Stimulated activated CD8-positive, alpha-beta memory T cell treated with anti-CD3 and anti-CD28 coated beads, Interleukin-7, amount 100 ng/mL, for 1 hour (primary cell): ENCODE data around the gene VPS26B.
"Not testable (repeated sequence)": the region's sequence is repeated elsewhere in the genome, so short reads cannot be mapped to it uniquely, and the experiment has no call there.

Experiments
- DNase-seq, 2 donors: peaks; one replicate each; pipeline ENCODE4 v3.0.0-alpha.2; 2020; ENCODE audit warnings: low read depth in 2 of 2

Gene VPS26B

GRCh38 chr11:134223836-134224709 lies at the start of gene VPS26B, which contains the start of gene NCAPD3:
VPS26B (plus strand) TSS chr11:134224671; CDS start chr11:134225123, 452 bp downstream.
NCAPD3 (minus strand) TSS chr11:134223967; CDS start chr11:134223926, 41 bp downstream.
- DNase-seq, result peak; percentile 87 to 93

DNA sequence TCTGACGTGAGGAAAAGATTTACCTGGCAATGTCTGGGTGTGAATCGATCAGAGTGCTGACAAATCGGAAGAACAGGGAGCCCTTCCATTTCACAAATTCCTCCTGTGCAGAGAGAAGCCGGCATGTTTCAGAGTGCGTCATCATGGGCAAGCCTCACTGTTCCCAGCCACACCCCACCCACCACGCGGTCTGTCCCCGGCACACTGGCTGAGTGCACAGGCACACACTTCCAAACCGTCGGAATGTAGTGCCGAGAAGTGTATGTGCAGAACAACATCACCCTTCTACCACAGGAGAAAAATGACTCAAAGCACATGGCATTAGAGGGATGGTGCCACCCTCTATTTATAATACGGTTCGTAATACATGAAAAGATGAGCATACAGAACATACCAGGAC lies 48.2 kb upstream of the VPS26B start:
- DNase-seq, result no peak

DNA sequence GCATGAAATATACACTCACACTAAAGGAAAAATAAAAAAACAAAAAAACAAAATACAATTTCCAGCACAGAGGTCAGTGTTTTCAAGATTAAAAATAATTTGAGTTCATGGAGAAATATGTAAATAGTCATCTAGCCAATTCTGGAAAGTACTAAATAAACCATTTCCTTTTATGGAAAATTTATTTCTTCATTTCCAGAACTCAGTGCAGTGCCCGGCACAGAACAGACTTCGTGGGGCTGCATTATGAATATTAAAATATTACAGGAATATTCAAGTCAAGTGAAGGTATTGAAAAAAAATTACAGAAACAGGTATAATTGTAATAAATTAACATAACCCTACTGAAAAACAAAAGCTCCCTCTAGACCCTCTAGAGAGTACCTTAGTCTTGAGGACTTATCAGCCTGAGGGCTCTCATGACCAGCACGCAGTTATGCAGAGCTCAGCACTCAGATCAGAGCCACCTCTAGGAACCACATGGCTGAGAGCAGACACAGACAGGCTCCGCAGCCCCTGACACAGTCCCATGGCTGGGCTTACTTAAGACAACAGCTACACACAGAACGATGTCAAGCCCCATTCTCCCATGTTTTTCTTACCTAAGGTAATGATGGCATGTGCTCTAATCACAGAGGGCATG lies 46.3 kb upstream of the VPS26B start:
- no peak for DNase-seq

- DNase-seq, result no peak
These were observed 42.8 kb upstream of the VPS26B start for GRCh38 chr11:134181707-134182106.

DNA sequence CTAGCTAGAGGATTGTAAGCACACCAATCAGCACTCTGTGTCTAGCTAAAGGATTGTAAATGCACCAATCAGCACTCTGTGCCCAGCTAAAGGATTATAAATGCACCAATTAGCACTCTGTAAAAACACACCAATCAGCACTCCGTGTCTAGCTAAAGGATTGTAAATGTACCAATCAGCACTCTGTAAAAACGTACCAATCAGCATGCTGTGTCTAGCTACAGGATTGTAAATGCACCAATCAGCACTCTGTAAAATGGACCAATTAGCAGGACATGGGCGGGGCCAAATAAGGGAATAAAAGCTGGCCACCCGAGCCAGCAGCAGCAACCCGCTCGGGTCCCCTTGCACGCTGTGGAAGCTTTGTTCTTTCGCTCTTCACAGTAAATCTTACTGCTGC lies 36.4 kb upstream of the VPS26B start:
- DNase-seq, result not testable (repeated sequence)

DNA sequence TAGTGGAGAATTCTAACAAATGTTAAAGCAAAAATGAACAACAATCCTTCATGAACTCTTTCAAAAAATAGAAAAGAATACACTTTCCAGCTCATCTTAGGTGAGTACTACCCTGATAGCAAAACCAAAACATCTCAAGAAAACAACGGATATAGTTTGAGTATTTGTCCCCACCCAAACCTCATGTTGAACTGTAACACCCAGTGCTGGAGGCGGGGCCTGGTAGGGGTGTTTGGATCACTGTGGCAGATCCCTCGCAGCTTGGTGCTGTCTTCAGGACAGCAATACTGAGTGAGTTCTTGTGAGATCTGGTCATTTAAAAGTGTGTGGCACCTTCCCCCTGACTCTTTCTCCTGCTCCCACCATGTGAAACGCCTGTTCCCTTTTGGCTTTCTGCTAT lies 27.7 kb upstream of the VPS26B start:
- DNase-seq, result no peak

GRCh38 chr11:134199531-134199930 lies 24.9 kb upstream of the VPS26B start:
- DNase-seq, result no peak

- no peak for DNase-seq
These were observed 23.8 kb upstream of the VPS26B start for GRCh38 chr11:134200688-134201087.

DNA sequence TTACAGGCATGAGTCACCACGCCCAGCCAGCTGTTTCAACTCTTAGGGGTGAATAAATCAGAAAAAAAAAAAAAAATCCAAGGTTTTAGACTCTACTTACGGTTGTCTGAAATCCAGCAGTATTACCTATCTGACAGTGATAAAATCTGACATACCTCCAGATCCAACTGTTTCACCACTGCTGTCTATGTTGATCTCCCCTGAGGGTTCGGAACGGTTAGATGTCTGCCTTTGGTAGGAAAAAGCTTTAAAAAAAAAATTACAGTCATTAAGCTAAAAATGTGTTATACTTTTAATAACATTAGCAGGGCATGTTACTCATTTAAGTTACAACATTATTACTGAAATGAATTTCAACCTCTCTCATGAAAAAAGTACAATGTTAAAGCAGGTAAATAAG lies 21.8 kb upstream of the VPS26B start:
- no peak for DNase-seq

GRCh38 chr11:134205729-134206128 lies 18.7 kb upstream of the VPS26B start:
- DNase-seq, result no peak

GRCh38 chr11:134206185-134206584 lies 18.3 kb upstream of the VPS26B start:
- DNase-seq, result no peak

GRCh38 chr11:134207538-134208239 lies 16.8 kb upstream of the VPS26B start:
- peak; percentile 21 to 46 for DNase-seq

DNA sequence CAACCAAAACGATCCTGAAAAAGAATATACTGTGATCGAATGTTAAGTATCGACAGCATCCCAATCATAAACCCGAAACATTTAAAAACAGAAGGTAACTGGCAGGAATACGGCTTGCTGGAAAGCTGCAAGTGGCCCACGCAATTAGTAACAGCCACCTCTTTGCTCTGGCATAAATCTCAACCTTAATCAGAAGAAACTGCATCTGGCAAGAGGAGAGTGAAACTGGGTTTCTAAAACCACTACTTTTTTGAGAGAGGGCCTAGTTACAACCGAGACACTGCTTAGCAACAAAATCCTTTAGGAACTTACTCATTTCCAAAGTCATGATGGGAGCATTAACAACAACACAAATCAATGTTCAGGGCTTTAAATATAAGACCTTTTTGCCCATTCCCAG lies 8.6 kb upstream of the VPS26B start:
- DNase-seq, result no peak

DNA sequence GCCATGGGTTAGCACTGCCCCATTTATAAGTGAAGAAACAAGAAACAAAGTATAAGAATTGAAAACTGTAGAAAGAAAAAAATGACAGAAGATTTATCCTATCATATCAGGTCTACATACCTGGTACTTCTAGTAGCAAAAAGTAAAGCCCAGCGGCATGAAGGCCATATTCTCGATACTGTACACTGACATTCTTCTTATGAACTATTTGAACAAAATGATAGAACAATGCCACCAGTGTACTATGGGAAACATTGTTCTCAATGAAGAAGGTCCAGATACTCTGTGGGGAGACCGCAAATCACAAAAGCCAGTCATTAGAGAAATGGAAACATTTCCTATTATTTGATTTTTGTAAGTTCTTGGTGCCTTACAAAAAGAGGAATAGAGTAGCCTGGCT lies 7.7 kb upstream of the VPS26B start:
- no peak for DNase-seq

- DNase-seq, result no peak
These were observed 1.4 kb upstream of the VPS26B start for GRCh38 chr11:134223121-134223520.

DNA sequence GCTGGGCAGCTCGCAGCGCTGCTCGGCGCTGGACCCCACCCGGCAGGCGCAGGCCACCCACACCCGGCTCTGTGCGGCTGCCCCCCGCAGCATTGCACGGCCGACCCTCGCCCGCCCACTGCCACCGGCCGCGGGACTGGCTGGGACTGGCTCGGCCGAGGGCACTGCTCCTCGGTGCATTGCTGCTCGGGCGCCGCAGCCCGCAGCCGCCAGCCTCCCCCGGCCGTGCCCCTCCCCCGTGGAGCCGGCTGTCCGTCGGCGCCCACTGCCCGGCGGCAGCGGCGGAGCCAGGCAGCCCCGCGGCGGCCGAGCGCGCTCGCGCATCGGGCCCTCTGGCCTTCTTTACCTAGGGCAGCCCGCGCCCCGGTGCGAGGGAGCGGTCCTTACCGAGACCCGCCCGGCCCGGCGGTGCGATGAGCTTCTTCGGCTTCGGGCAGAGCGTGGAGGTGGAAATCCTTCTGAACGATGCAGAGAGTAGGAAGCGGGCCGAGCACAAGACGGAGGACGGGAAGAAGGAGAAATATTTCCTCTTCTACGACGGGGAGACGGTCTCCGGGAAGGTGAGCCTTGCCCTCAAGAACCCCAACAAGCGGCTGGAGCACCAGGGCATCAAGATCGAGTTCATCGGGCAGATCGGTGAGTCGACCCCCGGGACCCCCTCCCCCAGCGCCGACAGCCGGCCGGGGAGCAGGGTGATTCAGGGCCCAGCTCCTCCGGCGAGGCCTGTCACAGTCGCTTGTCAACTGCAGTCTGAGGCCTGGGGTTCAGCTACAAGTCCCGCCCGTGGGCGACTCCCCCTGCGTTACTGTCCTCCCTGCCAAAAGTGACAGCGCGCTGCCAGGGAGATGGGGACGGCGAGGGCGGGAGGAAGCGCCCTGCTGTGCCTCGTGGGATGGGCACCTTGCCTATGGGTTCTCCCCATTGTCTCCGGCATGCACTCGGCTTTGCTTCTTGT lies 516 bp downstream of the VPS26B start:
- DNase-seq, result no peak

DNA sequence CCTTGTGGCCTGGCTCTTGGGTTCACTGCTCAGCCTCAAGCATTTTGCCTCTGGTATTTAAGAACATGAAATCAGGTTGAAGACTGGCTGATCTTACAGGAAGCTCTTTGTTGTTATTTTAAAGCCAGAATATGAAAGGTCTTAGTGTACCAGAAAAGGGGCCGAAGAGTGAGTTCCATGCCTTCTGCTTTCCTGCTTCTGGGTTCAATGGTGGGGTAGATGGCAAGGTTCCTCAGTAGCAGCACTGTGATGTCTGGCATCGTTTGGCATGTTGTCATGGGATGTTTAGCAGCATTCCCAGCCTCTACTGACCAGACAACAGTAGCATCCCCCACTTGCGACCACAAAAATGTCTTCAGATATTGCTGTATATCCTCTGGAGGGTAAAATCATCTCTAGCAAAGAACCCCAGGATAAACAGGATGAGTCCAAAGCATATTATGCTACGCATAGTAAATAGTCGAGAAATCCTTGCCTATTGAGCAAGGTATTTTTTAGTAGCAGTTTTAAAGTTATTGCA lies 2.4 kb downstream of the VPS26B start:
- no peak for DNase-seq

DNA sequence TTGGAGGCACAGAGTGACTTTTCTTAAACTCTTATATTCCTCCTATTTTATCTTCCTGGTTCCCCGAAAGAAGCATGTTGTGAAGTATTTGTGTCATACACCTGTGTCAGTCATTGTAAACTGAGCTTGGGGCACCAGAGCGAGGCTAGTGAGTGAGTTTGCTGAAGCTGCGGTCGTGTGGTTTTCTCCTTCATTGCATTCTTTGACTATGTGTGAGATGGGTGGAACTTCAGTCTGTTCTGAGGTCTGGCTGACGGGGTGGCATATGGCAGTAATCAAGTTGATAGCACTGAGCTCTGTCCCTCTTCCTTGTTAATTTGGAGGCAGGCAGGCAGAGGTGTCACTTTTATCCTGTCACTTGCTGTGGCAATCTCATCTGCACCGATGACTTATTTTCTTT lies 4.2 kb downstream of the VPS26B start:
- no peak for DNase-seq

- DNase-seq, result no peak
These were observed 4.8 kb downstream of the VPS26B start for GRCh38 chr11:134229126-134229790.

GRCh38 chr11:134230339-134230738 lies 5.9 kb downstream of the VPS26B start:
- no peak for DNase-seq
